ENCODE data around the gene FAM83D. TPM values are rescaled to one million over a fixed set of nuclear protein-coding genes. Genes with fewer than 3 reads are reported as not detected.

FAM83D gene
- total and polyA plus RNA-seq, 2 of the 8 experiments (the other 6 are each of a cell fraction or from before 2014, with no cell fraction given): 60.9 to 62.6 TPM

- no peaks in the 10 kb centered on the region; a peak in 1 of 7 replicates for H3K27me3 ChIP-seq (replicated peaks in 1 of 4; ENCODE audit: control insufficient read depth in 3 of 4, extremely low read depth in 1 of 4, insufficient read depth in 3 of 4, low read length in 3 of 4)
- no peak for TF ChIP-seq CBX8 (IDR thresholded peaks at IDR 0.05; ENCODE audit: borderline replicate concordance, low read depth, low read length)
- TF ChIP-seq ASH2L (IDR thresholded peaks at IDR 0.05; ENCODE audit: low read length): no peak
- no peak for TF ChIP-seq TEAD4 (IDR thresholded peaks at IDR 0.05; ENCODE audit: low read depth, low read length)
- TF ChIP-seq, protein P1, sequence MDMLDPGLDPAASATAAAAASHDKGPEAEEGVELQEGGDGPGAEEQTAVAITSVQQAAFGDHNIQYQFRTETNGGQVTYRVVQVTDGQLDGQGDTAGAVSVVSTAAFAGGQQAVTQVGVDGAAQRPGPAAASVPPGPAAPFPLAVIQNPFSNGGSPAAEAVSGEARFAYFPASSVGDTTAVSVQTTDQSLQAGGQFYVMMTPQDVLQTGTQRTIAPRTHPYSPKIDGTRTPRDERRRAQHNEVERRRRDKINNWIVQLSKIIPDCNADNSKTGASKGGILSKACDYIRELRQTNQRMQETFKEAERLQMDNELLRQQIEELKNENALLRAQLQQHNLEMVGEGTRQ (IDR thresholded peaks at IDR 0.05; ENCODE audit: low read length): no peak
- no peak for TF ChIP-seq CBX5 (IDR thresholded peaks at IDR 0.05; ENCODE audit: low read depth, low read length)
- TF ChIP-seq YY1 (IDR thresholded peaks at IDR 0.05; ENCODE audit: low read depth, low read length): no peak
- TF ChIP-seq TBP (IDR thresholded peaks at IDR 0.05; ENCODE audit: low read depth, low read length): no peak
- no peak overlapping the region for H3K56ac ChIP-seq (replicated peaks; ENCODE audit: insufficient read length, low read depth, low read length)
- H4K91ac ChIP-seq (replicated peaks; ENCODE audit: insufficient read length, low read length): no peak overlapping the region
- H4K8ac ChIP-seq (ENCODE audit: extremely low read depth, insufficient read depth, low read length): no peak overlapping the region
- H3K4ac ChIP-seq (replicated peaks; ENCODE audit: insufficient read length, low read depth, low read length): no peak overlapping the region
- no peak overlapping the region for H3K27ac ChIP-seq (ENCODE audit: low read depth, low read length)
- no peak overlapping the region for H2BK15ac ChIP-seq (ENCODE audit: low read length)
- FAIRE-seq (no peak), DNase-seq (ENCODE audit: low read depth in 1 of 2, low spot score in 2 of 2) (no peak)
- H2BK5ac ChIP-seq (ENCODE audit: low read depth, low read length): no peak overlapping the region
- peaks cover 0 to 3% of the 10 kb centered on the region in 2 experiments for H4K20me1 ChIP-seq (replicated peaks in 1 of 2; ENCODE audit: control insufficient read depth in 1 of 2, insufficient read depth in 2 of 2, low read length in 2 of 2)
- H3K9ac ChIP-seq (replicated peaks in 1 of 4; ENCODE audit: extremely low read depth in 1 of 4, low read depth in 3 of 4, low read length in 3 of 4): no peak overlapping the region
- H2AK5ac ChIP-seq (ENCODE audit: low read depth, low read length): no peak overlapping the region
- no peak overlapping the region for H2BK12ac ChIP-seq (ENCODE audit: low read depth, low read length)
- no peaks in the 10 kb centered on the region for H3K79me1 ChIP-seq (ENCODE audit: low read depth, low read length)
- H3K4me1 ChIP-seq (replicated peaks in 1 of 4; ENCODE audit: control insufficient read depth in 3 of 4, insufficient read depth in 4 of 4, low read length in 3 of 4): peaks cover 3 to 10% (median 4%) of the 10 kb centered on the region in 4 experiments; a peak in 4 of 7 replicates
- H3K14ac ChIP-seq (ENCODE audit: insufficient read length): no peak overlapping the region
- POLR2A ChIA-PET (ENCODE audit: partially characterized antibody): no interaction called here
- H3K23ac ChIP-seq (ENCODE audit: insufficient read length): no peak overlapping the region
- no peaks in the 10 kb centered on the region for H3K36me3 ChIP-seq (ENCODE audit: control insufficient read depth in 2 of 4, insufficient read depth in 4 of 4, low read length in 3 of 4)
- no peak overlapping the region for H4K5ac ChIP-seq (ENCODE audit: insufficient read length, low read depth, low read length)
- no peaks in the 10 kb centered on the region; a peak in 1 of 4 replicates for H3K79me2 ChIP-seq (ENCODE audit: control insufficient read depth in 1 of 2, insufficient read depth in 2 of 2, low read length in 2 of 2)
- no peaks in the 10 kb centered on the region for H3K9me3 ChIP-seq (ENCODE audit: insufficient read depth in 2 of 2, low read depth in 1 of 2, low read length in 1 of 2)
- H2BK20ac ChIP-seq (ENCODE audit: low read length): no peak overlapping the region
- no peak overlapping the region for H3K4me3 ChIP-seq (ENCODE audit: extremely low read depth in 1 of 4, insufficient read depth in 2 of 4, low read depth in 3 of 4, low read length in 4 of 4)
- CTCF ChIA-PET (ENCODE audit: partially characterized antibody): interaction anchor here (0.6 to 5.7 kb wide), 4 partner anchors 15 to 170 kb away, joined by 3 to 79 read pairs (median 32); no protein-coding TSS in a partner anchor
- no peaks in the 10 kb centered on the region; the same call in 1 of the 2 replicates for H3K23me2 ChIP-seq (ENCODE audit: low read depth, low read length)
- no peak overlapping the region for H2BK120ac ChIP-seq (replicated peaks; ENCODE audit: low read depth, low read length)
- no peak overlapping the region for H2AFZ ChIP-seq (ENCODE audit: low read length)
- H3K18ac ChIP-seq (ENCODE audit: extremely low read depth, low read length): no peak overlapping the region
- H3K4me2 ChIP-seq (ENCODE audit: insufficient read depth in 1 of 2, low read depth in 2 of 2, low read length in 2 of 2): no peak overlapping the region
Measured at GRCh38 chr20:38896009-38896594, 30.1 kb upstream of the FAM83D start.
